SU-DHL-6 (cell line): Measurements from ENCODE around the gene MAGEA9B.
"Not testable (repeated sequence)": the region's sequence is repeated elsewhere in the genome, so short reads cannot be mapped to it uniquely, and the experiment has no call there.

ENCODE experiments used
- EZH2phosphoT487 ChIP-seq: fragments of 200-600 bp; sonication (generic), shearing (Covaris generic); conservative IDR thresholded peaks from 2 replicates; pipeline ENCODE4 v1.6.1; 2018; ENCODE audit warnings: mild to moderate bottlenecking, antibody characterized with exemption, low read length, moderate library complexity, mixed read lengths
- TF ChIP-seq, protein P1 (sequence below): fragments of 200-600 bp; sonication (generic); IDR thresholded peaks from one replicate; pipeline ENCODE4 v1.5.1; 2017; ENCODE audit warnings: antibody characterized with exemption, mild to moderate bottlenecking, low read length, moderate library complexity; ENCODE audit not compliant: insufficient read depth, poor library complexity, severe bottlenecking

DNA sequence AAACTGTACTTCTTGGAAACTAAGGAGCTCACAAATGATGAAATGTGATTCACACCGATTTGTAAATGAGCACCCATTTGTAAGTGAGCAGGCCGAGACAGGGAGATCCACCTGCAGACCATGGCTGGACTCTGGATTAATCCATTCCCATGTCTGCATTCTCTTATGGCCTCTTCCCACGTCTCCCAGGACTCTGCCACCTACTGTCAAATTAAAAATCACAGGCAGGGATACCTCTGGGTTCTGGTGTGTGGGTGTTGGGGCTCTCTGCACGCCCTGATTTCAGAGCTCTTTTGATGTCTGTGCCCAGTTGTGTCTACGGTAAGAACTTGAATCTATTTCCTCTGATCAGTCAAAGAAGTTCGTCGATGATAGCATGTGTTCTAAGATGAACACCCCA lies 3.7 kb upstream of the MAGEA9B start:
- TF ChIP-seq, protein P1, sequence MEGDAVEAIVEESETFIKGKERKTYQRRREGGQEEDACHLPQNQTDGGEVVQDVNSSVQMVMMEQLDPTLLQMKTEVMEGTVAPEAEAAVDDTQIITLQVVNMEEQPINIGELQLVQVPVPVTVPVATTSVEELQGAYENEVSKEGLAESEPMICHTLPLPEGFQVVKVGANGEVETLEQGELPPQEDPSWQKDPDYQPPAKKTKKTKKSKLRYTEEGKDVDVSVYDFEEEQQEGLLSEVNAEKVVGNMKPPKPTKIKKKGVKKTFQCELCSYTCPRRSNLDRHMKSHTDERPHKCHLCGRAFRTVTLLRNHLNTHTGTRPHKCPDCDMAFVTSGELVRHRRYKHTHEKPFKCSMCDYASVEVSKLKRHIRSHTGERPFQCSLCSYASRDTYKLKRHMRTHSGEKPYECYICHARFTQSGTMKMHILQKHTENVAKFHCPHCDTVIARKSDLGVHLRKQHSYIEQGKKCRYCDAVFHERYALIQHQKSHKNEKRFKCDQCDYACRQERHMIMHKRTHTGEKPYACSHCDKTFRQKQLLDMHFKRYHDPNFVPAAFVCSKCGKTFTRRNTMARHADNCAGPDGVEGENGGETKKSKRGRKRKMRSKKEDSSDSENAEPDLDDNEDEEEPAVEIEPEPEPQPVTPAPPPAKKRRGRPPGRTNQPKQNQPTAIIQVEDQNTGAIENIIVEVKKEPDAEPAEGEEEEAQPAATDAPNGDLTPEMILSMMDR = not testable (repeated sequence)
- not testable (repeated sequence) for TF ChIP-seq EZH2phosphoT487
